ENCODE results near the gene COBL. TPM values are rescaled to one million over a fixed set of nuclear protein-coding genes. Genes with fewer than 3 reads are reported as not detected.

Gene COBL
- total RNA-seq, 1 donor from 2014 or later: 0.05 TPM

- H3K36me3 Mint-ChIP-seq (ENCODE audit: low read depth): peaks cover 4% of the 10 kb centered on the region
- no peak for DNase-seq (ENCODE audit: low read depth, low spot score)
- H3K27me3 Mint-ChIP-seq (ENCODE audit: low read depth): no peaks in the 10 kb centered on the region
- TF ChIP-seq, protein P1, sequence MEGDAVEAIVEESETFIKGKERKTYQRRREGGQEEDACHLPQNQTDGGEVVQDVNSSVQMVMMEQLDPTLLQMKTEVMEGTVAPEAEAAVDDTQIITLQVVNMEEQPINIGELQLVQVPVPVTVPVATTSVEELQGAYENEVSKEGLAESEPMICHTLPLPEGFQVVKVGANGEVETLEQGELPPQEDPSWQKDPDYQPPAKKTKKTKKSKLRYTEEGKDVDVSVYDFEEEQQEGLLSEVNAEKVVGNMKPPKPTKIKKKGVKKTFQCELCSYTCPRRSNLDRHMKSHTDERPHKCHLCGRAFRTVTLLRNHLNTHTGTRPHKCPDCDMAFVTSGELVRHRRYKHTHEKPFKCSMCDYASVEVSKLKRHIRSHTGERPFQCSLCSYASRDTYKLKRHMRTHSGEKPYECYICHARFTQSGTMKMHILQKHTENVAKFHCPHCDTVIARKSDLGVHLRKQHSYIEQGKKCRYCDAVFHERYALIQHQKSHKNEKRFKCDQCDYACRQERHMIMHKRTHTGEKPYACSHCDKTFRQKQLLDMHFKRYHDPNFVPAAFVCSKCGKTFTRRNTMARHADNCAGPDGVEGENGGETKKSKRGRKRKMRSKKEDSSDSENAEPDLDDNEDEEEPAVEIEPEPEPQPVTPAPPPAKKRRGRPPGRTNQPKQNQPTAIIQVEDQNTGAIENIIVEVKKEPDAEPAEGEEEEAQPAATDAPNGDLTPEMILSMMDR (conservative IDR thresholded peaks at IDR 0.05): no peak
- peaks cover 4% of the 10 kb centered on the region for H3K9me3 Mint-ChIP-seq
- H3K4me3 Mint-ChIP-seq: no peak overlapping the region
- H3K27ac Mint-ChIP-seq (ENCODE audit: unreplicated experiment): no peak overlapping the region
- no peaks in the 10 kb centered on the region for H3K4me1 Mint-ChIP-seq
These were observed 165.2 kb downstream of the COBL start for GRCh38 chr7:51151455-51151854.

GRCh38 chr7:51150193-51150592, 166.4 kb downstream of the COBL start:
- H3K4me3 Mint-ChIP-seq: no peak overlapping the region
- no peak for DNase-seq (ENCODE audit: low read depth, low spot score)
- H3K9me3 Mint-ChIP-seq: peaks cover 4% of the 10 kb centered on the region
- H3K27ac Mint-ChIP-seq (ENCODE audit: unreplicated experiment): no peak overlapping the region
- TF ChIP-seq, protein P1 (conservative IDR thresholded peaks at IDR 0.05): no peak
- no peaks in the 10 kb centered on the region for H3K27me3 Mint-ChIP-seq (ENCODE audit: low read depth)
- H3K4me1 Mint-ChIP-seq: no peaks in the 10 kb centered on the region
- peaks cover 4% of the 10 kb centered on the region for H3K36me3 Mint-ChIP-seq (ENCODE audit: low read depth)

DNA sequence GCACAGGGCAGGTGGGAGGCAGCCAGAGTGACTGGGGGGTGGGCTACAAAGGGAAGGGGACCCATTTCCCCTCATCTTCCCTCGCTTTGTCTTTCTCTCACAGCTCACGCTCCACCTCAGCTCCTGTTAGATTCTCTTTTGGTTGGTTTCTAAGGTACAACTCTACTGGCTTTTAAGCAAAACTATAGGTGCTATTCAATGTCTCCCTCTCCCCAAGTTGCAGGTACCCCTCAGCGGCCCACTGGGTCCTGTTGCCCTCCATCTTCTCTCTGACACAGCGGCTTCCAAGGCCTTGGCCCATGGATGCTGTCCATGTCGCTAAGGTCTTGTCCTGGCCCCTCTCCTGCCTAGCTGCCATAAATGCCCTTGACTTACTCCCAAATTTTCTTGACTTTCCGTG, 168.4 kb downstream of the COBL start:
- no peaks in the 10 kb centered on the region for H3K27me3 Mint-ChIP-seq (ENCODE audit: low read depth)
- TF ChIP-seq, protein P1 (conservative IDR thresholded peaks at IDR 0.05): no peak
- H3K9me3 Mint-ChIP-seq: peaks cover 4% of the 10 kb centered on the region
- H3K4me1 Mint-ChIP-seq: no peaks in the 10 kb centered on the region
- no peak overlapping the region for H3K4me3 Mint-ChIP-seq
- H3K27ac Mint-ChIP-seq (ENCODE audit: unreplicated experiment): no peak overlapping the region
- H3K36me3 Mint-ChIP-seq (ENCODE audit: low read depth): peaks cover 4% of the 10 kb centered on the region
- DNase-seq (ENCODE audit: low read depth, low spot score): no peak

- H3K27ac Mint-ChIP-seq (ENCODE audit: unreplicated experiment): no peak overlapping the region
- no peaks in the 10 kb centered on the region for H3K4me1 Mint-ChIP-seq
- peaks cover 4% of the 10 kb centered on the region for H3K27me3 Mint-ChIP-seq (ENCODE audit: low read depth)
- H3K9me3 Mint-ChIP-seq: peaks cover 4% of the 10 kb centered on the region
- peaks cover 4% of the 10 kb centered on the region for H3K36me3 Mint-ChIP-seq (ENCODE audit: low read depth)
- no peak overlapping the region for H3K4me3 Mint-ChIP-seq
- TF ChIP-seq, protein P1 (conservative IDR thresholded peaks at IDR 0.05): no peak
- DNase-seq (ENCODE audit: low read depth, low spot score): no peak
These were observed 169.6 kb downstream of the COBL start for GRCh38 chr7:51146816-51147586.

DNA sequence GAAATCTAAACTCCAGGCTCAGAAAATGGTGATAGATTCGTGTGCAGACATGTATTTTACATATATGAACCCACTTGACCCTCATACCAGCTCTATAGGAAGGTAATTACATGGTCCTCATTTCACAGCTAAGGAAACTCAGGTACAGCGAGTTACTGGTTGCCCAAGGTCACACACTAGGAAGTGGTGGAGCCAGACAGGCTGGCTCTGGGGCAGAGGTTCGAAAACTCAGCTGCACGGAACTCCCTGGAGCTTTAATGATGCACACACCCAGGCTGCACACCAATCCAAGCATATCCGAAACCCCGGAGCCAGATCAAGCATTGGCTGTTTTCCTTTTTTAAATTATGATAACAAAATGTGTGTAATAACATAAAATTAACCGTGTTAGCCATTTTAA, 172.4 kb downstream of the COBL start:
- Mint-ChIP-seq H3K27ac (ENCODE audit: unreplicated experiment) (no peak overlapping the region), H3K4me3 (no peak overlapping the region), H3K27me3 (ENCODE audit: low read depth) (peaks cover 4% of the 10 kb centered on the region), H3K36me3 (ENCODE audit: low read depth) (peaks cover 4% of the 10 kb centered on the region), H3K9me3 (peaks cover 4% of the 10 kb centered on the region), H3K4me1 (peaks cover 6% of the 10 kb centered on the region)
- DNase-seq (ENCODE audit: low read depth, low spot score): no peak
- TF ChIP-seq, protein P1 (conservative IDR thresholded peaks at IDR 0.05): no peak

Measured in neural crest cell (in vitro differentiated cells).